ENCODE measurements around the gene OSBPL10.

The OSBPL10 gene

DNA sequence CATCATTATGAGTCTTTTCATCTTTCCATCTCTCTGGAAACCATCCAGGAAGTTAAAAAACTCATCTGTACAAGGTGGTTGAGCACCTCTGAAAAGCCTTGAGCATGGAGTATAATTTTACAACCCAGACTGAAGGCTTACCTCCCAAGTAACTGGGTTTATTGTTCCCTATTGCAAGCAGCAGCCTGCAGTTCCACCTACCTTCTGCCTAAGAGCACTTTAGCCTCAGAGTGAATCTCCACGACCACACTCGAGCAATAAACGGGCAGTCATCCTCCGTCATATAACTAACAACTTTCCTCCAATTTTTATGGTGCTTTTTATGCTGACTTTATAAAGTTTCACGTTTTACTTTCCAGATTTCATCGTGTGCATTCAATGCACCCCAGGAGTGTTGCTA lies 32.8 kb downstream of the OSBPL10 start:
- TF ChIP-seq, protein P1, sequence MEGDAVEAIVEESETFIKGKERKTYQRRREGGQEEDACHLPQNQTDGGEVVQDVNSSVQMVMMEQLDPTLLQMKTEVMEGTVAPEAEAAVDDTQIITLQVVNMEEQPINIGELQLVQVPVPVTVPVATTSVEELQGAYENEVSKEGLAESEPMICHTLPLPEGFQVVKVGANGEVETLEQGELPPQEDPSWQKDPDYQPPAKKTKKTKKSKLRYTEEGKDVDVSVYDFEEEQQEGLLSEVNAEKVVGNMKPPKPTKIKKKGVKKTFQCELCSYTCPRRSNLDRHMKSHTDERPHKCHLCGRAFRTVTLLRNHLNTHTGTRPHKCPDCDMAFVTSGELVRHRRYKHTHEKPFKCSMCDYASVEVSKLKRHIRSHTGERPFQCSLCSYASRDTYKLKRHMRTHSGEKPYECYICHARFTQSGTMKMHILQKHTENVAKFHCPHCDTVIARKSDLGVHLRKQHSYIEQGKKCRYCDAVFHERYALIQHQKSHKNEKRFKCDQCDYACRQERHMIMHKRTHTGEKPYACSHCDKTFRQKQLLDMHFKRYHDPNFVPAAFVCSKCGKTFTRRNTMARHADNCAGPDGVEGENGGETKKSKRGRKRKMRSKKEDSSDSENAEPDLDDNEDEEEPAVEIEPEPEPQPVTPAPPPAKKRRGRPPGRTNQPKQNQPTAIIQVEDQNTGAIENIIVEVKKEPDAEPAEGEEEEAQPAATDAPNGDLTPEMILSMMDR (IDR thresholded peaks at IDR 0.05; ENCODE audit: low read length, missing control alignments), result no peak

GRCh38 chr3:31947671-31948091 lies 33.4 kb downstream of the OSBPL10 start:
- TF ChIP-seq, protein P1 (IDR thresholded peaks at IDR 0.05; ENCODE audit: low read length, missing control alignments), result no peak
- no peak for DNase-seq (ENCODE audit: low read depth)
- H3K4me3 ChIP-seq (replicated peaks; ENCODE audit: low read depth, low read length), result no peak overlapping the region

More for the DNA sequence above, 32.8 kb downstream of the OSBPL10 start:
- no peak for DNase-seq (ENCODE audit: low read depth)
- H3K4me3 ChIP-seq (replicated peaks; ENCODE audit: low read depth, low read length), result no peak overlapping the region

- H3K4me3 ChIP-seq (replicated peaks; ENCODE audit: low read depth, low read length), result no peak overlapping the region
- no peak for DNase-seq (ENCODE audit: low read depth)
- TF ChIP-seq, protein P1 (IDR thresholded peaks at IDR 0.05; ENCODE audit: low read length, missing control alignments), result no peak
Measured at GRCh38 chr3:31947162-31947561, 33.9 kb downstream of the OSBPL10 start.

DNA sequence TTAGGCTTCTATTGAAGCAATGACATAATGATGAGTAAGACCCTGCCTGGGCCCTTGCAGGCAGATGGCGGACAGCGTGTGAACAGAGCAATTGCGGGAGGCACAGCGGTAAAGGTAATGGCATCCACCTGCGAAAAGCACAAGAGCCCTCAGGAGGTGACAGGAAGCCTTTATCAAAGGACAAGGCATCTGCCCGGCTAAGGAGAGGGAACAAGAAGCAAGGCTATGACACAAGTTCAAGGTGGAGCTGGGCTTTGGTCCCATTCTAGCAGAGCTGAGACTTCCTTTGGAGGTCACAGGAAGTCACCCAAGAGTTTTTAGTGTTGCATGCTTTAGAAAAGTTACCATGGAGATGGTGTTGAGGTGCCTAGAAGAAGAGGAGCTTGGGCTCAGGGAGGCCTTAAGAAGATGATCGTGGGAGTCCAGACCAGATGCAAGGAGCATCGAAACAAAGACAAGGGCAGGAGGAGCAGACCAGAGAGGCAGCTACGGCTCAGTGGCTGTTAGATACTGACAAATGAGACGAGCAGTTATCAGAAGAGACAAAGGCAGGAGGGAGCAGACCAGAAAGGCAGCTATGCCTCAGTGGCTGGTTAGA lies 34.5 kb downstream of the OSBPL10 start:
- H3K4me3 ChIP-seq (replicated peaks; ENCODE audit: low read depth, low read length), result no peak overlapping the region
- no peak for DNase-seq (ENCODE audit: low read depth)
- TF ChIP-seq, protein P1 (IDR thresholded peaks at IDR 0.05; ENCODE audit: low read length, missing control alignments), result no peak

- DNase-seq (ENCODE audit: low read depth), result no peak
- no peak overlapping the region for H3K4me3 ChIP-seq (replicated peaks; ENCODE audit: low read depth, low read length)
- TF ChIP-seq, protein P1 (IDR thresholded peaks at IDR 0.05; ENCODE audit: low read length, missing control alignments), result no peak
Measured at GRCh38 chr3:31945738-31946052, 35.4 kb downstream of the OSBPL10 start.

GRCh38 chr3:31943041-31943440 lies 38.0 kb downstream of the OSBPL10 start:
- no peak for DNase-seq (ENCODE audit: low read depth)
- TF ChIP-seq, protein P1 (IDR thresholded peaks at IDR 0.05; ENCODE audit: low read length, missing control alignments), result no peak
- no peak overlapping the region for H3K4me3 ChIP-seq (replicated peaks; ENCODE audit: low read depth, low read length)

- DNase-seq (ENCODE audit: low read depth), result no peak
- H3K4me3 ChIP-seq (replicated peaks; ENCODE audit: low read depth, low read length), result no peak overlapping the region
- TF ChIP-seq, protein P1 (IDR thresholded peaks at IDR 0.05; ENCODE audit: low read length, missing control alignments), result no peak
Measured at GRCh38 chr3:31942446-31942845, 38.6 kb downstream of the OSBPL10 start.
